T-helper 17 cell (primary cell): ENCODE results near the gene NYNRIN. TPM values are rescaled to one million over a fixed set of nuclear protein-coding genes. Genes with fewer than 3 reads are reported as not detected.

Experiments used
- ATAC-seq: fragments of 150-1000 bp; cut with Tn5 transposase; 2 replicates; pipeline ENCODE4 v1.10.0; 2021; ENCODE audit warnings: mild to moderate bottlenecking, moderate library complexity
- DNase-seq, 3 donors: peaks; one replicate each; pipeline versions ENCODE4 v3.0.0 to v3.0.0-alpha.2; 2020 to 2021
- H3K9me3 ChIP-seq: one replicate; pipeline ENCODE4 v1.7.0; 2013; ENCODE audit warnings: low read length, mild to moderate bottlenecking; ENCODE audit not compliant: control insufficient read depth, poor library complexity, severe bottlenecking
- H3K27ac Mint-ChIP-seq: one replicate; pipeline ENCODE4 v1.8.0; 2022; ENCODE audit warnings: mild to moderate bottlenecking, moderate library complexity, mixed read lengths
- H3K27me3 Mint-ChIP-seq: one replicate; pipeline ENCODE4 v1.8.0; 2022; ENCODE audit warnings: mixed read lengths
- H3K36me3 Mint-ChIP-seq: one replicate; pipeline ENCODE4 v1.8.0; 2022; ENCODE audit warnings: low read depth, mixed read lengths
- H3K4me1 Mint-ChIP-seq: one replicate; pipeline ENCODE4 v1.8.0; 2022; ENCODE audit warnings: mild to moderate bottlenecking, mixed read lengths
- H3K4me3 Mint-ChIP-seq: one replicate; pipeline ENCODE4 v1.8.0; 2022; ENCODE audit warnings: mild to moderate bottlenecking, moderate library complexity, mixed read lengths
- total RNA-seq, 4 donors: library from RNA in 2 of 4; stranded (reverse) in 2 of 4; gene quantifications; one replicate each; pipeline ENCODE4 v1.2.3 and lab custom pipeline; 2022 to 2026

NYNRIN gene
- total RNA-seq, 2 donors from 2014 or later: 0.22 TPM; not detected in 1

DNA sequence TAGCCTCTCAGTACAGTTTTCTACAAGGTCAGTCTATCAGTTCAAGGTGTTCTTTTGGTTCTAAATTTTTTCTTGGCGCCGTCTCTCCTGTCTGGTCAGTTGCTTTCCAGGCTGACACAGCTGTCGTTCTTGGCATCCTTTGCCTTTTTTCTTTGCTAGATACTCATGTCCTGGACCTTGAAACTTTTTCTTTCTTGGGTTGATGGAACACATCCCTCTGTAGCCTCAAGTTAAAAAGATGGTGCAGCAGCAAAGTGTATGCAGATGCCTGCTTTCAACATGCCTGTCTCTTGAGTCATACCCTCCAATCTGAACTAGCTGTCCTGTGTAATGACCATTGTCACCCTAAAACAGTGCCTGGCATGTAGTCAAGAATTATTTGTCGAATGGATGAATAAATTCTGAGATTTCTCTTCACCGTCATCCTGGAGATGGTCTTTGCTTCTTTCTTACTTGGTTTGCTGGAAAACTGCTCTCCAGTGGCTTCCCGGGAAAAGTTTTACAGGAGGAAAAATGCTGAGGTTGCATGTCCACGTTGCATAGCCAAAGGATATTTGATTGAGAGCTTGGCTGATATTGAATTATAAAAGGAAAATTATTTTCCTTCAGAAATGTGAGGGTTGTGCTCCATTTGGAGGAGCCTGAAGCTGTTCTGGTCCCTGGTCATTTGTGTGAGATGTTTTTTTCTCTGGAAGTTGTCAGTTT, 4.6 kb downstream of the NYNRIN start:
- H3K27me3 Mint-ChIP-seq: peaks cover 55% of the 10 kb centered on the region
- H3K9me3 ChIP-seq: no peaks in the 10 kb centered on the region
- no peak overlapping the region for H3K27ac Mint-ChIP-seq
- ATAC-seq (no peak), DNase-seq (no peak)
- peaks cover 5% of the 10 kb centered on the region for H3K36me3 Mint-ChIP-seq
- H3K4me3 Mint-ChIP-seq: no peak overlapping the region
- H3K4me1 Mint-ChIP-seq: peaks cover 15% of the 10 kb centered on the region

DNA sequence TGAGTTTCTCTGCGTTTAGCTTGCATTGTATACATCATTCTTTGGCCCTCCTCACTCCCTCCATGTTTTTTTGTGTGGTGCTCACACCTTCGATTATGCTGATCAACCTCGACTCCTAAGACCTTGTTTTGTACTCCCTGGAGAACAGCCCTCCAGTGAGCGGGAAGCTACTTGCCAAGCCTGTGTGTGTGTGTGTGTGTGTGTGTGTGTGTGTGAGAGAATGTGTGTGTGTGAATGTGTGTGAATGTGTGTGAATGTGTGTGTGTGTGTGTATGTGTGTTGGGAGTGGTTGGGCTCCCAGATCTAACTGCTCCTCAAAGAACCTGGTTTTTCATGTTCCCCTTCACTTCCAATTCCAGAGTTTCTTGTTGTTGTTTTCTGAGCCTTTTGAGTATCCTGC, 6.0 kb downstream of the NYNRIN start:
- H3K9me3 ChIP-seq: no peaks in the 10 kb centered on the region
- H3K27ac Mint-ChIP-seq: no peak overlapping the region
- peaks cover 5% of the 10 kb centered on the region for H3K36me3 Mint-ChIP-seq
- H3K27me3 Mint-ChIP-seq: peaks cover 50% of the 10 kb centered on the region
- no peak for DNase-seq
- H3K4me3 Mint-ChIP-seq: no peak overlapping the region
- H3K4me1 Mint-ChIP-seq: peaks cover 10% of the 10 kb centered on the region
- no peak for ATAC-seq

DNA sequence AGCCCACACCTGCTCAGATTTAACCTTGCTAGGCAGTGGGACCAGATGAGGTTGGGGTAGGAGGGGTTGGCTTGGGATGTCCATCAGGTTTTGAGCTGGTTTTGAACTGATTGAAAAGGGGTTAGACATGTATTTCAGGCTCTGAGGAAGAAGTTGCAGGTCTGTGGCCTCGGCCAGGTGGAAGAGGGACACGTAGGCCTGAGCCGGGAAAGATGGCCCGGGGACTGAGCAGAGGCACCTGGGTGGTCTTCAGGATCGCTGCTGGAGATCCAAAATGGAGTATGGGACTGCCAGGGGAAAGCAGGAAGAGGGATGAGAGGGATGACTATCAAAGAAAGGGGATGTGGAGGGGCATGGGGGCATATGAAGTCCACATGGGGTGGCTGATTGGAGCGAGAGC, 7.6 kb downstream of the NYNRIN start:
- Mint-ChIP-seq H3K27ac (no peak overlapping the region), H3K4me3 (no peak overlapping the region)
- DNase-seq: no peak

DNA sequence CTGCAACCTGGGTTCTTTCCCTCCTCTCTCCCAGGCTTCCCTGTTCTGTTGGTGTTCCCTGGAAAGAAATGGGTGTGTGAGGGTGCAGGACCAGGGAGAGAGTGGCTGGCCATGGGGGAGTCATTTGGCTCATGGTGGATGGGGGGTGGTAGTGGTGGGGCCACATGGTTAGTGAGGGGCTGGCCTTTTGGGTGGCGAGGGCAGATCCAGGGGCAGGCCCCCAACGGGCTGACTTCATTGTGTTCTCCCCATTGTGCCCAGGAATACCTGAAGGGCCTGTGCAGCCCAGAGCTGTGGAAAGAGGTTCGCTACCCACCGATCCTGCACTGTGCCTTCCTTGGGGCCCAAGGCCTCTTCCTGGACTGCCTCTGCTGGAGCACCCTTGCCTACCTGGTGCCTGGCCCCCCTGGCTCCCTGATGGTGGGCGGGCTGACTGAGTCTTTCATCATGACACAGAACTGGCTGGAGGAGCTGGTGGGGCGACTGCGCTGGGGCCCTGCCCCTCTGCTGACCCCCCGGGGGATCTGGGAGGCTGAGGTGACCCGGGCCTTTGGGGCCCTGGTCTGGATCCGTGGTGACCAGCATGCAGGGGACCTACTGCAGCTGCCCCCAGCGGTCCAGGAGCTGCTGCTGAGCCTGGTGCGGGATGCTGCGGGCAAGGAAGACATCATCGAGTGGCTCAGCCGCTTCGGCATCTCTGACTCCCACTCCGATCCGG, 9.0 kb downstream of the NYNRIN start:
- Mint-ChIP-seq H3K27ac (no peak overlapping the region), H3K27me3 (peaks cover 37% of the 10 kb centered on the region)

More for the DNA sequence above, 7.6 kb downstream of the NYNRIN start:
- no peak for ATAC-seq
- no peaks in the 10 kb centered on the region for H3K9me3 ChIP-seq
- Mint-ChIP-seq H3K4me1 (peaks cover 9% of the 10 kb centered on the region), H3K27me3 (peaks cover 40% of the 10 kb centered on the region), H3K36me3 (peaks cover 5% of the 10 kb centered on the region)

DNA sequence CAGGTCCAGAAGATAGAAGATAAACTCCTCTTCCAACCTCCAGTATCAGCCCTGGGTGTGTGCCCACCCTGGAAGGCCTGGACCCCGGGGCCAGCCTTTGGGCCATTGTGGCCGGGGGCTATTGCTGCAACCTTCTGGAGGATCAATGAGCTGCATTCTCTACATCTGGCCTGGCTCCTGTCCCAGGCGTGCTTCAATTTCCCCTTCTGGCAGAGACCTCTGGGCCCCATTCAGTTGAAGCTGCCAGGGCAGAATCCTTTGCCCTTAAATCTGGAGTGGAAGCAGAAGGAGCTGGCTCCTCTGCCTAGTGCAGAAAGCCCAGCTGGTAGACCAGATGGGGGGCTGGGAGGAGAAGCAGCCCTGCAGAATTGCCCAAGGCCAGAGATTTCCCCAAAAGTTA, 10.0 kb downstream of the NYNRIN start:
- peaks cover 8% of the 10 kb centered on the region for H3K4me1 Mint-ChIP-seq
- peaks cover 5% of the 10 kb centered on the region for H3K36me3 Mint-ChIP-seq
- peaks cover 27% of the 10 kb centered on the region for H3K27me3 Mint-ChIP-seq
- H3K4me3 Mint-ChIP-seq: no peak overlapping the region
- ATAC-seq (no peak), DNase-seq (no peak)
- no peaks in the 10 kb centered on the region for H3K9me3 ChIP-seq
- H3K27ac Mint-ChIP-seq: no peak overlapping the region

More for the DNA sequence above, 9.0 kb downstream of the NYNRIN start:
- ATAC-seq: no peak
- no peak overlapping the region for H3K4me3 Mint-ChIP-seq
- peaks cover 8% of the 10 kb centered on the region for H3K4me1 Mint-ChIP-seq
- DNase-seq: no peak
- no peaks in the 10 kb centered on the region for H3K9me3 ChIP-seq
- peaks cover 5% of the 10 kb centered on the region for H3K36me3 Mint-ChIP-seq

- ATAC-seq (no peak), DNase-seq (no peak)
- Mint-ChIP-seq H3K4me1 (peaks cover 8% of the 10 kb centered on the region), H3K27me3 (peaks cover 23% of the 10 kb centered on the region), H3K36me3 (peaks cover 3% of the 10 kb centered on the region), H3K4me3 (no peak overlapping the region), H3K27ac (no peak overlapping the region)
- no peaks in the 10 kb centered on the region for H3K9me3 ChIP-seq
These were observed 10.4 kb downstream of the NYNRIN start for GRCh38 chr14:24409192-24409591.

DNA sequence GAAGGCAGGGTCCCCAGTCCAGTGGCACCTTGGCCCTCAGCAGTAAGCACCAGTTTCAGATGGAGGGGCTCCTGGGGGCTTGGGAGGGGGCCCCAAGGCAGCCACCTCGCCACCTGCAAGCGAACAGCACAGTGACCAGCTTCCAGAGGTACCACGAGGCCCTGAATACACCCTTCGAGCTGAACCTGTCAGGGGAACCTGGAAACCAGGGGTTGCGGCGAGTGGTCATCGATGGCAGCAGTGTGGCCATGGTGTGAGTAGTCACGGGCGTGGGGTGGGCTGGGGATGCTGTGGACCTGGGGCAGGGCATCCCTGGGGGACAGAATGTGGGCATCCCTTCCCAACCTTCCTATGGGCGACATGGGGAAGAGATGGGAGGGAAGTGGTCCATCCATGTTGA, 11.2 kb downstream of the NYNRIN start:
- Mint-ChIP-seq H3K27ac (no peak overlapping the region), H3K4me1 (peaks cover 8% of the 10 kb centered on the region), H3K27me3 (peaks cover 21% of the 10 kb centered on the region), H3K4me3 (no peak overlapping the region), H3K36me3 (peaks cover 3% of the 10 kb centered on the region)
- DNase-seq: no peak
- ATAC-seq: no peak
- H3K9me3 ChIP-seq: no peaks in the 10 kb centered on the region

GRCh38 chr14:24411443-24412389, 12.9 kb downstream of the NYNRIN start:
- H3K36me3 Mint-ChIP-seq: no peaks in the 10 kb centered on the region
- no peak for DNase-seq
- H3K4me3 Mint-ChIP-seq: no peak overlapping the region
- H3K4me1 Mint-ChIP-seq: peaks cover 8% of the 10 kb centered on the region
- H3K27me3 Mint-ChIP-seq: peaks cover 26% of the 10 kb centered on the region
- H3K27ac Mint-ChIP-seq: no peak overlapping the region
- peak; percentile 70 for ATAC-seq
- H3K9me3 ChIP-seq: no peaks in the 10 kb centered on the region

DNA sequence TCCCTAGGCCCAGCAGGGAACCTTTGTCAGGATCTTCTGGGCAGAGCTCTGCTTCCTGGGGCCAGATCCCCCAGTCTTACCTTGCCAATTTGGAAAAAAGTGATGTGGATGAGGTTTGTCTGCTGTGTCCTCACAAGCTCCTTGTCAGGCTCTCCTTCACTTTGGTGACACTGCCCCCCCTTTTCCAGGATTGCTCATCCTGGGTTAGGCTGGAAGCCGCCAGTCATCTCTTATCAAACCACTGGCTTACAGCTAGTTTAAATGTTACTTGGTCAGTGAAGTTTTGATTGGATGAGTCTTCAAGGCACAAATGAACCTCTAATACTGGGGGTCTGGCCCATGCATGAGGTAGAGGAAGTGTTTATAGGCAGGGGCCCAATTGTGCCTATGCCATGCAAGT, 15.3 kb downstream of the NYNRIN start:
- H3K9me3 ChIP-seq: no peaks in the 10 kb centered on the region
- no peak overlapping the region for H3K27ac Mint-ChIP-seq
- peaks cover 8% of the 10 kb centered on the region for H3K4me1 Mint-ChIP-seq
- DNase-seq (no peak), ATAC-seq (no peak)
- H3K36me3 Mint-ChIP-seq: peaks cover 2% of the 10 kb centered on the region
- no peak overlapping the region for H3K4me3 Mint-ChIP-seq
- peaks cover 29% of the 10 kb centered on the region for H3K27me3 Mint-ChIP-seq

DNA sequence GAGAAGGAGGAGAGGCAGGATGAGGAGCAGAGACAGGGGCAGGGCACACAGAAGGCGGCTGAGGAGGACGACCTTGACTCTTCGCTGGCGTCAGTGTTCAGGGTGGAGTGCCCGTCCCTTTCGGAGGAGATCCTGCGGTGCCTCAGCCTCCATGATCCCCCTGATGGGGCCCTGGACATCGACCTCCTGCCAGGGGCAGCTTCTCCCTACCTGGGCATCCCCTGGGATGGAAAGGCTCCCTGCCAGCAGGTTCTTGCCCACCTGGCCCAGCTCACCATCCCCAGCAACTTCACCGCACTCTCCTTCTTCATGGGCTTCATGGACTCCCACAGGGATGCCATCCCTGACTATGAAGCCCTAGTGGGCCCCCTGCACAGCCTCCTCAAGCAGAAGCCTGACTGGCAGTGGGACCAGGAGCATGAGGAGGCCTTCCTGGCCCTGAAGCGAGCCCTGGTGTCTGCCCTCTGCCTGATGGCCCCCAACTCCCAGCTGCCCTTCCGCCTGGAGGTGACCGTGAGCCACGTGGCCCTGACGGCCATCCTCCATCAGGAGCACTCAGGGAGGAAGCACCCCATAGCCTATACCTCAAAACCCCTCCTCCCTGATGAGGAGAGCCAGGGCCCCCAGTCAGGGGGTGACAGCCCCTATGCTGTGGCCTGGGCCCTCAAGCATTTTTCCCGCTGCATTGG, 16.1 kb downstream of the NYNRIN start:
- peaks cover 2% of the 10 kb centered on the region for H3K36me3 Mint-ChIP-seq
- H3K9me3 ChIP-seq: no peaks in the 10 kb centered on the region
- DNase-seq (no peak), ATAC-seq (no peak)
- peaks cover 36% of the 10 kb centered on the region for H3K27me3 Mint-ChIP-seq
- no peak overlapping the region for H3K4me3 Mint-ChIP-seq
- H3K4me1 Mint-ChIP-seq: peaks cover 8% of the 10 kb centered on the region
- no peak overlapping the region for H3K27ac Mint-ChIP-seq

DNA sequence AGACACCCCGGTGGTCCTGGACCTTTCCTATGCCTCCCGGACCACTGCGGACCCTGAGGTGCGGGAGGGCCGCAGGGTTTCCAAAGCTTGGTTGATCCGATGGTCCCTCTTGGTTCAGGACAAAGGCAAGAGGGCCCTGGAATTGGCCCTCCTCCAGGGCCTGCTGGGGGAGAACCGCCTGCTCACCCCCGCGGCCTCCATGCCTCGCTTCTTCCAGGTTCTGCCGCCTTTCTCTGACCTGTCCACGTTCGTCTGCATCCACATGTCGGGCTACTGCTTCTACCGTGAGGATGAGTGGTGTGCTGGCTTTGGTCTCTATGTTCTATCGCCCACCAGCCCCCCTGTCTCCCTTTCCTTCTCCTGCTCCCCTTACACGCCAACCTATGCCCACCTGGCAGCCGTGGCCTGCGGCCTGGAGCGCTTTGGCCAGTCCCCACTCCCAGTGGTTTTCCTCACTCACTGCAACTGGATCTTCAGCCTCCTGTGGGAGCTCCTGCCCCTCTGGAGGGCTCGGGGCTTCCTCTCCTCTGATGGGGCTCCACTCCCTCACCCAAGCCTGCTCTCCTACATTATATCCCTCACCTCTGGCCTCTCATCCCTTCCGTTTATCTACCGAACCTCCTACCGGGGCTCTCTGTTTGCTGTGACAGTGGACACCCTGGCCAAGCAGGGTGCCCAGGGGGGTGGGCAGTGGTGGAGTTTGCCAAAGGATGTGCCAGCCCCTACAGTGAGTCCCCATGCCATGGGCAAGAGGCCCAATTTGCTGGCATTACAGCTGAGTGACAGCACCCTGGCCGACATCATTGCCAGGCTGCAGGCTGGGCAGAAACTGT, 16.8 kb downstream of the NYNRIN start:
- DNase-seq (no peak), ATAC-seq (no peak)
- H3K4me3 Mint-ChIP-seq: no peak overlapping the region
- H3K4me1 Mint-ChIP-seq: peaks cover 8% of the 10 kb centered on the region
- H3K36me3 Mint-ChIP-seq: peaks cover 2% of the 10 kb centered on the region
- no peaks in the 10 kb centered on the region for H3K9me3 ChIP-seq
- H3K27me3 Mint-ChIP-seq: peaks cover 36% of the 10 kb centered on the region
- H3K27ac Mint-ChIP-seq: no peak overlapping the region

GRCh38 chr14:24416254-24416931, 17.6 kb downstream of the NYNRIN start:
- H3K36me3 Mint-ChIP-seq: peaks cover 2% of the 10 kb centered on the region
- DNase-seq: no peak
- no peak overlapping the region for H3K27ac Mint-ChIP-seq
- no peak overlapping the region for H3K4me3 Mint-ChIP-seq
- no peak for ATAC-seq
- H3K4me1 Mint-ChIP-seq: peaks cover 6% of the 10 kb centered on the region
- no peaks in the 10 kb centered on the region for H3K9me3 ChIP-seq
- H3K27me3 Mint-ChIP-seq: peaks cover 36% of the 10 kb centered on the region
